Calu3 (cell line): ENCODE measurements around the gene FNDC7. TPM values are rescaled to one million over a fixed set of nuclear protein-coding genes. Genes with fewer than 3 reads are reported as not detected.

Experiments
- Bru-seq: library from RNA; stranded (reverse); fragments of 400-500 nt; gene quantifications from one replicate; lab custom pipeline; 2021; lab: Mats Ljungman, UMichigan
- BruChase-seq, 2 experiments: library from RNA; stranded (reverse); fragments of 400-500 nt; gene quantifications; one replicate each; lab custom pipeline; 2021; lab: Mats Ljungman, UMichigan
- BruUV-seq: library from RNA; stranded (reverse); fragments of 400-500 nt; replicated peaks from 2 replicates; lab custom pipeline; 2021; lab: Mats Ljungman, UMichigan
- CTCF ChIA-PET: fragments of 300-600 bp; sonication (Branson Sonifier 250); formaldehyde crosslinking; loops from one replicate; lab custom pipeline; 2022; ENCODE audit warnings: antibody characterized with exemption; lab: Charles Lee
- DNase-seq: peaks from one replicate; pipeline ENCODE4 v3.0.0; 2022
- H3K27ac Mint-ChIP-seq: one replicate; pipeline ENCODE4 v1.8.0; 2022; ENCODE audit warnings: mixed read lengths; ENCODE audit not compliant: unreplicated experiment
- H3K27me3 Mint-ChIP-seq: one replicate; pipeline ENCODE4 v1.8.0; 2022; ENCODE audit warnings: mixed read lengths; ENCODE audit not compliant: unreplicated experiment
- H3K36me3 Mint-ChIP-seq: one replicate; pipeline ENCODE4 v1.8.0; 2022; ENCODE audit warnings: mild to moderate bottlenecking, moderate library complexity, mixed read lengths; ENCODE audit not compliant: insufficient read depth, unreplicated experiment
- H3K4me1 Mint-ChIP-seq: one replicate; pipeline ENCODE4 v1.8.0; 2022; ENCODE audit warnings: mild to moderate bottlenecking, low read depth, mixed read lengths; ENCODE audit not compliant: unreplicated experiment
- H3K4me3 Mint-ChIP-seq: one replicate; pipeline ENCODE4 v1.8.0; 2022; ENCODE audit warnings: mild to moderate bottlenecking, low read depth, moderate library complexity, mixed read lengths; ENCODE audit not compliant: unreplicated experiment
- H3K9me3 Mint-ChIP-seq: one replicate; pipeline ENCODE4 v1.8.0; 2022; ENCODE audit warnings: low read depth, mixed read lengths; ENCODE audit not compliant: unreplicated experiment
- intact Hi-C: fragments of 100-400 bp; cut with micrococcal nuclease; formaldehyde crosslinking; loops from one replicate; pipeline ENCODE4 v1.10.0; 2022; ENCODE audit not compliant: unreplicated experiment
- long read RNA-seq: library from polyadenylated mRNA; stranded (forward); transcript quantifications from one replicate; pipeline ENCODE4 v2.0.0, GENCODE V29; 2022
- total RNA-seq: library from RNA; stranded (reverse); gene quantifications from 2 replicates; pipeline ENCODE4 v1.2.3, GENCODE V29; 2022
- TF ChIP-seq, protein P1 (sequence below): fragments of 200-600 bp; IDR thresholded peaks from one replicate; pipeline ENCODE4 v1.8.0; 2022; ENCODE audit warnings: antibody characterized with exemption; ENCODE audit not compliant: unreplicated experiment

The FNDC7 gene, protein sequence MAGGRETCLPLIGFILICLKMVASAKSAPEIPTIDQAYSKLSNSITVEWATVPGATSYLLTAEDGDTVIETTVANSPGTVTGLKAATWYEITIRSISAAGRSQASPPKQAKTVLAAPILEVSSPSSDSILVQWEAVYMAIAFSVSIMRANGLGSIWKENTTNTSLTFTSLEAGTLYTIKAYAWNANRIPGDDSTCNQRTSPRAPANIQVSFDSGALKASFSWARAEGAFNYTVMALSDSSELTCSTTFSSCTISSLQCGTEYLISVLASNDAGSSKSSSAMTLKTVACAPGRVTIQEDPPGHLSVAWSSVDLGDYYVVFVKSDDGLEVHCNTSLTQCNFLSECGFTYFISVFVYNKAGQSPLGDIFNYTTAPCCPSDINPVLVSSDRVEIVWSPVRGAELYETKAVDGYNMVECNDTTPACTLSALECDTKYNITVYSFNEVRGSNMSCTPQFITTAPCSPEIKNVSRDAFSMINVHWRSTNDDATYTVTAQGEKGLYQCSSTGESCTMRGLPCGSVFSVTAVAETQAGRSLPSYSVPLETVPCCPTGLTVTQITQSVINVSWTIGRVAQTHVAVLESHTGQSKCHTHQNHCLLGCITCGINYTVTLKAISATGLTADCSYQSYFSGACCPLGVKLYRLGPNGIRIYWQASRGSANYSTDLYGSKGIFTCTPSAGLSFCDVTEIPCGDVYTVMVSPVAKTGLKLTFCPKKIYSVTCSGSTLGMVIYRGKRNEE
- not detected in 2 replicates for total RNA-seq
- Bru-seq, nascent RNA: percentile 18 among the genes with signal in this experiment
- BruChase-seq, experiment 1, labeled RNA remaining after a 6-hour chase: percentile 28 among the genes with signal in this experiment
- BruChase-seq, experiment 2, labeled RNA remaining after a 2-hour chase: percentile 28 among the genes with signal in this experiment
- long read RNA-seq: 0 reads

DNA sequence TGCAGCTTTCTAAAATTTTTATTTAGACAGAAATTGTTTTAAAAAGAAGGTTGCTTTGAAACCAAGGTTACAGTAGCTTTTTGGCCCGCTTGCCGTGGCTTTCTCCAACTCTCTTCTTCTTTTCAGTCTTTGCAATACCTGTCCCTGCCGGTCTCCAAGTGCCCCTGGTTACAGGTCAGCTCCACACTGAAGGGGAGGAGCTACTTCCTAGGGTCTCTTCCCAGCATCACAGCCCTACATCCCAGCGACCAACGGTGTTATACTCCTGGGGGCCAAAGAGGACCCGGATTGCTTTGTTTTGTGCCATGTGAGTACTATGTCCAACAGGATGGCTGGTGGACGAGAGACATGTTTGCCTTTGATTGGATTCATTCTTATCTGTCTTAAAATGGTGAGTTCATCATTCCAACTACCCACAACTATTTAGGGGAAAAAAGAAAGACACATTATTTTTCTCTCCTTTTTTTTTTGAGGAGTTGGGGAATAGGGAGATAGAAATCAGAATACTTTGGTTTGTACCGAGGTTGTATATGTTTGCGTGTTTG, at the start of gene FNDC7:
TSS of gene FNDC7 (plus strand) at position 303 of the 545 bp plus-strand sequence. CDS start at position 329, 26 bp downstream.
- BruUV-seq: no TSS peak
- CTCF ChIA-PET: no interaction called here
- no peak for DNase-seq
- no peaks in the 10 kb centered on the region for H3K4me1 Mint-ChIP-seq
- H3K27ac Mint-ChIP-seq: no peak within 1 kb of the TSS
- intact Hi-C loops: no loop called here
- H3K36me3 Mint-ChIP-seq: no peaks in the 10 kb centered on the region
- TF ChIP-seq, protein P1, sequence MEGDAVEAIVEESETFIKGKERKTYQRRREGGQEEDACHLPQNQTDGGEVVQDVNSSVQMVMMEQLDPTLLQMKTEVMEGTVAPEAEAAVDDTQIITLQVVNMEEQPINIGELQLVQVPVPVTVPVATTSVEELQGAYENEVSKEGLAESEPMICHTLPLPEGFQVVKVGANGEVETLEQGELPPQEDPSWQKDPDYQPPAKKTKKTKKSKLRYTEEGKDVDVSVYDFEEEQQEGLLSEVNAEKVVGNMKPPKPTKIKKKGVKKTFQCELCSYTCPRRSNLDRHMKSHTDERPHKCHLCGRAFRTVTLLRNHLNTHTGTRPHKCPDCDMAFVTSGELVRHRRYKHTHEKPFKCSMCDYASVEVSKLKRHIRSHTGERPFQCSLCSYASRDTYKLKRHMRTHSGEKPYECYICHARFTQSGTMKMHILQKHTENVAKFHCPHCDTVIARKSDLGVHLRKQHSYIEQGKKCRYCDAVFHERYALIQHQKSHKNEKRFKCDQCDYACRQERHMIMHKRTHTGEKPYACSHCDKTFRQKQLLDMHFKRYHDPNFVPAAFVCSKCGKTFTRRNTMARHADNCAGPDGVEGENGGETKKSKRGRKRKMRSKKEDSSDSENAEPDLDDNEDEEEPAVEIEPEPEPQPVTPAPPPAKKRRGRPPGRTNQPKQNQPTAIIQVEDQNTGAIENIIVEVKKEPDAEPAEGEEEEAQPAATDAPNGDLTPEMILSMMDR: no peak
- H3K27me3 Mint-ChIP-seq: no peaks in the 10 kb centered on the region
- no peaks in the 10 kb centered on the region for H3K9me3 Mint-ChIP-seq
- H3K4me3 Mint-ChIP-seq: no peak within 1 kb of the TSS

DNA sequence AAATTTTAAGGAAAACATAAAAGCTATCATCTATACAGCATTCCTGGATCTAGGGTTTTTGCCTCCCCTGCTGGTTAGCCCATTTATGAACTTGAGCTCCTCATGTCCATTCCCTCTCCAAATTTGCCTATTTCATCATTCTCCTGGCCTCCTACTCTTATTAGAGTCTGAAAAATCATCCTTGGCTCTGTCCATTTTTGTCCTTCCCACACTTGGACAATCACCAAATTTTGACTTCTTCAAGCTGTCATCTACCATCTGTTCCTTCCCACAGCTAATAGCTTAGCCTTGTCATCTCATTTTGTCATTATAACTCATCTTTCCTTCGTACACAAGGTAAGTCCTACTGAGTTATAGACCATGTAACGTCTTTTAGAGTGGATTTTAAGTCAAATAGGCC, 49.6 kb upstream of the FNDC7 start:
- no peak for DNase-seq
- intact Hi-C loops: no loop called here
- H3K9me3 Mint-ChIP-seq: peaks cover 2% of the 10 kb centered on the region
- no peak overlapping the region for H3K27ac Mint-ChIP-seq
- H3K4me1 Mint-ChIP-seq: no peaks in the 10 kb centered on the region
- peaks cover 12% of the 10 kb centered on the region for H3K36me3 Mint-ChIP-seq
- no peaks in the 10 kb centered on the region for H3K27me3 Mint-ChIP-seq
- TF ChIP-seq, protein P1: no peak
- CTCF ChIA-PET: no interaction called here
- no TSS peak for BruUV-seq
- H3K4me3 Mint-ChIP-seq: no peak overlapping the region

DNA sequence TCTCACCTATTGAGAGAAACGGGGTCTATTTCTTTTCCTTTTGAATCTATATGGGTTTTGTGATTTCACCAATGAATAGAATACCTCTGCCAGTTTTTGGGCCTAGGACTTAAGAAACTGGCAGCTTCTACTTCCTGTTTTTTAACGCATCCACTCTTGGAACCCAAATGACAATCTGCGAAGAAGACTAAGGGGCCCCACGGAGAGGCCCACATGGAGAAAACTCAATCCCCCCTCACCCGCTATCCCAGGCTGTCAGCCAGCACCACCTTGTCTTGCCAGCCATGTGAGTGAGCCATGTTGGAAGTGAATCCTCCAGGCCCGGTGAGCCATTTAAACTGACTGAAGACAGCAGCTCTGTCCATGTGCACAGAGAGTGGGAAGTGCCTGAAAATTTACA, 48.2 kb upstream of the FNDC7 start:
- CTCF ChIA-PET: no interaction called here
- no TSS peak for BruUV-seq
- Mint-ChIP-seq H3K4me1 (no peaks in the 10 kb centered on the region), H3K4me3 (no peak overlapping the region), H3K9me3 (peaks cover 2% of the 10 kb centered on the region), H3K27me3 (no peaks in the 10 kb centered on the region), H3K27ac (no peak overlapping the region), H3K36me3 (peaks cover 12% of the 10 kb centered on the region)
- intact Hi-C loops: no loop called here
- no peak for DNase-seq
- TF ChIP-seq, protein P1: no peak

DNA sequence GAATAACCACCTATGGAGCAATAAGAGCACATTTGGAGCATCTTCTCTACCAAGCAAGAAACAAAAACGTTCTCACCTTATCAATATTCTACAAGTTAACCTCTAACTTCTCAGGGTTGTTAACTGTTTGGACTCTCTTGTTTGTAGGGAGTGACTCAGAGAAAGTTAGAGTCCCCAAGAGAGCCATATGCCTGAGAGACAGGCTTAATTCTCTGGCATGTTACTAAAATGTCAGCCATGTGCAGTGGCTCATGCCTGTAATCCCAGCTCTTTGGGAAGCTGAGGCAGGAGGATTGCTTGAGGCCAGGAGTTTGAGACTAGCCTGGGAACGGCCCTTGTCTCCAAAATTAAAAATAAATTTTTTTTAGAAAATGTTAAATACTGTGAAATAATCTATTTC, 47.6 kb upstream of the FNDC7 start:
- DNase-seq: no peak
- H3K9me3 Mint-ChIP-seq: peaks cover 2% of the 10 kb centered on the region
- no peak overlapping the region for H3K27ac Mint-ChIP-seq
- no peaks in the 10 kb centered on the region for H3K27me3 Mint-ChIP-seq
- no peak overlapping the region for H3K4me3 Mint-ChIP-seq
- BruUV-seq: no TSS peak
- CTCF ChIA-PET: no interaction called here
- intact Hi-C loops: no loop called here
- no peaks in the 10 kb centered on the region for H3K4me1 Mint-ChIP-seq
- H3K36me3 Mint-ChIP-seq: peaks cover 12% of the 10 kb centered on the region
- TF ChIP-seq, protein P1: no peak
